ENCODE data around the gene TMEM164.

TMEM164 gene

DNA sequence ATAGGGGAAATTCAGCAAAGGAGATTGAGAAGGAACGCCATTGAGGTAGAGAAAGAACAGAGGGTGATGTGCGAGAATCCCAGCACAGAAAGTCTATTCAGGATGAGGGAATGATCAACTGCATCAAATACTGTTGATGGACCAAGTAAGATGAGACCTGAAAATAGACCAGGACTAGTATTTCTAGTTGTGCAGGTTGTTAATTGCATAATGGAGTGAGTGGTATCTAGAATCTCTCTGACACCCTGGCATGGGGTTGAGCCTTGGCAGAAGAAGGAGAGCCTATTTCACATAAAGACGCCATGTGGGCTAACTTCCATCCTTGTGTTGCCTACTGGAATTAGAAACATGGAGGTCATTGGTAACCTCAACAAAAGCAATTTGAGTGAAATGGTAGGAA lies 135.6 kb downstream of the TMEM164 start:
- TF ChIP-seq, protein P1, sequence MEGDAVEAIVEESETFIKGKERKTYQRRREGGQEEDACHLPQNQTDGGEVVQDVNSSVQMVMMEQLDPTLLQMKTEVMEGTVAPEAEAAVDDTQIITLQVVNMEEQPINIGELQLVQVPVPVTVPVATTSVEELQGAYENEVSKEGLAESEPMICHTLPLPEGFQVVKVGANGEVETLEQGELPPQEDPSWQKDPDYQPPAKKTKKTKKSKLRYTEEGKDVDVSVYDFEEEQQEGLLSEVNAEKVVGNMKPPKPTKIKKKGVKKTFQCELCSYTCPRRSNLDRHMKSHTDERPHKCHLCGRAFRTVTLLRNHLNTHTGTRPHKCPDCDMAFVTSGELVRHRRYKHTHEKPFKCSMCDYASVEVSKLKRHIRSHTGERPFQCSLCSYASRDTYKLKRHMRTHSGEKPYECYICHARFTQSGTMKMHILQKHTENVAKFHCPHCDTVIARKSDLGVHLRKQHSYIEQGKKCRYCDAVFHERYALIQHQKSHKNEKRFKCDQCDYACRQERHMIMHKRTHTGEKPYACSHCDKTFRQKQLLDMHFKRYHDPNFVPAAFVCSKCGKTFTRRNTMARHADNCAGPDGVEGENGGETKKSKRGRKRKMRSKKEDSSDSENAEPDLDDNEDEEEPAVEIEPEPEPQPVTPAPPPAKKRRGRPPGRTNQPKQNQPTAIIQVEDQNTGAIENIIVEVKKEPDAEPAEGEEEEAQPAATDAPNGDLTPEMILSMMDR (conservative IDR thresholded peaks at IDR 0.05): no peak

DNA sequence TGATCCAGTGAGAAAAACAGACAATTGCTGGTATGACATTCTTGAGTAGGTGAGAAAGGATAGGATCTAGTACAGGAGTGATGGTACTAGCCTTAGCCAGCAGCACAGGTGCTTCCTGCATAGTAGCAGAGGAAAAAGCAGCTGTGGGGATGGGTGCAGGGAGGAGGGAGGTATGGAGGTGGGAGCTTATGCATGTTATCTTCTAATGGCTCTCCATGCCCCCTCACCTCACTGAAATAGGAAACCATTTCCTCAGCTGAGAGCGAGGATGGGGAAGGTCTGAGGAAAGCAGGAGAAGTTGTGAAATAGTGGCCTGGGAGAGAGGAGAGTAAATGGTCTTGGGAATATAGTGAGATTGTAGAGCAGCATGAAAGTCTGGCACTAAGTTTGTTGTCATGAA lies 136.3 kb downstream of the TMEM164 start:
- no peak overlapping the region for H3K27ac ChIP-seq
- TF ChIP-seq, protein P1 (conservative IDR thresholded peaks at IDR 0.05): no peak

More for the DNA sequence above, 135.6 kb downstream of the TMEM164 start:
- H3K27ac ChIP-seq: no peak overlapping the region

DNA sequence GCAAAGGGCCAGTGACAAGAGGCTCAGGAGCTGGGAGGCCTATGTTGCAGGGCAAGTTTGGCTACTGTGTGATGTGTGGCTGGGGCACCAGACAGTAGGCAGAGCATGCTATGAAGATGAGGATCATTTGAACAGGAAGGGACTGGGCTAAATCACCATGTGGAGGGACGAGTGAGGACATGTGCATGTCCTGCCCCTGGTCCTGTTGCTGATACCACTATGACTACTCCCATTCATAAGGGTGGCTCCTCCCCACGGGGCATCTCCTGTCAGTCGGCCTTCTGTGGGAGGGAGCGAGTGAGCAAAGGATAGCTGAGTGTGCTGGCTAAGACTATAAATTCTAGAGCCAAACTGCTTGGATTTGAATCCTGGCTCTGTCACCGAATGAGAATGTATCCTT lies 139.2 kb downstream of the TMEM164 start:
- no peak overlapping the region for H3K27ac ChIP-seq
- TF ChIP-seq, protein P1 (conservative IDR thresholded peaks at IDR 0.05): no peak

DNA sequence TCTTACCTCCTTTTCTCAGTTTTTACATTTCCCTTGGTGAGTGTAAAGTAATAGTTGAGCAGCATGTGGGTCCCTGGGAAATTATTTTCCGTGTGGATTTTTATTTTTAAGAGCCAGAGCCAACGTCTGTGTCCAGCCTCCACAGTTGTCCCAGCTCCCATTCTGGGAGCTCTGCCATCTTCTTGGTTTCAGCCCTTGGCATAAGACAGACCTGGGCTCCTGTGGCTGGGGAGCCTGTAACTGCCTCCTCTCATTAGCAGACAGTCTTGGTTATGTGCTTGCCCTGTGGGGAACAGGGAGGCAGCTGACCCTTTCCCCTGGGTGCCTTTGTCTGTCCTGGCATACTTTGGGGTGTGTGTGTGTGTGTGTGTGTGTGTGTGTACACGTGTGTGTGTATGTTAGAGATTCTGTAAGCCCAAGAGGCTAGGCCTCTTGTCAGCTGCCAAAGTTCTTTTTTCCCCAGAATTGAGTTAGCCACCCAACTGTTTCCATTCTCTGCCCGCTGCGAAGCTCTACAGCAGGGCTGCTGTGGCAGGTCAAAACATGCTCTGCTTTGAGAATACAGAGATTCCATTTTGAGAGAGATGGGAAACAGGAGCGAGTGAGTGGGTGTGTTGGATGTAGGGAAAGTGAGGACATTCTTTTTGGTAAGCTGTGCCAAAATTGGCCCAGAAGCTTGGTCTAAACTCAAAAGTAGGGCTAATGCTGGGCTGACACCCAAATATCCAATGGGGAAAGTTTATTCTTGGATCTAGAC lies 140.7 kb downstream of the TMEM164 start:
- TF ChIP-seq, protein P1 (conservative IDR thresholded peaks at IDR 0.05): no peak
- no peak overlapping the region for H3K27ac ChIP-seq

DNA sequence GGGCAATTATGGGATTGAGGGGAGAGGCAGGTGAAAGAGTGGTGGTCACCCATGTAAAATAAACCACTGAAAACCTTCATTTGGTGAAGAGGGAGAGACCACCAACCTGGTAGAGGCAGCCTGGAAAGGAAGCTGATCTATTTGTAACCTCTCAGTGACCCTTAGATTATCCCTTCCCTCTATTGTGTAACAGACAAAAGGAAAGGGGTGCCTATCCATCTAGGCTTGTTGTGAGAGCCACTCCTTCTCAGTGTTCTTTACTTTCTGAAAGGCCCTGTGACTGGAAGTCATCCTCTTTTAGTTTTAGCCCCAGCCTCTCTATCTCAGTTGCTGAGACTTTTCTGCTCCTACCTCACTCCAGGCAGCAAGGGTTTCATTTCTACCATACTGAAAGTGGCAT lies 142.4 kb downstream of the TMEM164 start:
- TF ChIP-seq, protein P1 (conservative IDR thresholded peaks at IDR 0.05): no peak
- no peak overlapping the region for H3K27ac ChIP-seq

DNA sequence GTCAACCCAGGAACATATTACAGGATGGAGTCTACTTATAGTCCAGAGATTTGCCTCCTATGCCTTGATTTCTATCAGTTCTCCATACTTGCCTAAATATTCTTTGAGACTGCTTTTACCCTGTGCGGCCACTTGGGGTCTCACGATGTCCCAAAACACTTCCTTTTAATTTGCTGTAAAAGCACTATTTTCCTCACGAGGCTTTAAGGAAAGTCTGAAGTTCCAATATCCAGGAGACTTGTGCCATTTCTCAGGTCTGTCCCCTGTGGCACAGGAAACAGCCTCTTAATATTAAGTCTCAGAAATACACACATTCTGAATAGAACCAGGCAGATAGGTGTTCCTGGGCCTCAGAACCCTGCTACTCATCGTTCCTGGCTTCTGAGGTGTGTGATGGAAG lies 142.9 kb downstream of the TMEM164 start:
- TF ChIP-seq, protein P1 (conservative IDR thresholded peaks at IDR 0.05): no peak; the same call in 1 of the 2 replicates
- H3K27ac ChIP-seq: no peak overlapping the region

DNA sequence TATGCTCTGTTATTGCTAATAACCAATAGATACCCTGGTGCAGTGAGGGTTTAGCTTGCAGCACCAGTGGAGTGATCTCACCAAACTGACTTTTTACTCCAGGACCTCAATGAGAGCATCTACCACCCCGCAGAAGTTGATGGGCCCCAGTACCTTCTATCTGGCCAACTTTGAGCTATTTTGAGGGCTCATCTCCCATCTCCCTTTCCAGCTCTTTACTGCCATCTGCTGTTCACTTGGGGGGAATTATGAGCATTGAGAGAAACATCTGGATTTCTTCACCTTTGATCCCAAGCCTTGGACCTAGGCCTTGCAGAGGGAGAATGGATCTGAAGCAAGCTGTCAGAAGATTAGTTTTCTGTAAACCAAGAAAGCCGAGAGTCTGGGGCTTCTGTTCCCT lies 143.6 kb downstream of the TMEM164 start:
- TF ChIP-seq, protein P1 (conservative IDR thresholded peaks at IDR 0.05): peak; percentile 57
- H3K27ac ChIP-seq: no peak overlapping the region
